Testis (tissue), 3 donors: Measurements from ENCODE around the gene ARAP2. TPM values are rescaled to one million over a fixed set of nuclear protein-coding genes. Genes with fewer than 3 reads are reported as not detected.

Experiments
- DNase-seq: peaks from one replicate; pipeline ENCODE4 v3.0.0-alpha.2; 2019
- H3K27ac ChIP-seq, 2 donors: fragments of 200-600 bp; sonication (generic); one replicate each; pipeline ENCODE4 v1.5.1; 2019
- H3K27me3 ChIP-seq: fragments of 200-600 bp; sonication (generic); one replicate; pipeline ENCODE4 v1.5.1; 2019
- H3K36me3 ChIP-seq: fragments of 200-600 bp; sonication (generic); one replicate; pipeline ENCODE4 v1.5.1; 2017; ENCODE audit warnings: low read depth; ENCODE audit errors: missing control alignments
- H3K4me1 ChIP-seq: fragments of 200-600 bp; sonication (generic); one replicate; pipeline ENCODE4 v1.5.1; 2019
- H3K4me3 ChIP-seq, 2 donors: fragments of 200-600 bp; sonication (generic); one replicate each; pipeline ENCODE4 v1.5.1; 2017 to 2019
- H3K9me3 ChIP-seq: fragments of 200-600 bp; sonication (generic); one replicate; pipeline ENCODE4 v1.5.1; 2017
- POLR2A ChIP-seq: fragments of 450-650 bp; IDR thresholded peaks from one replicate; pipeline ENCODE4 v1.6.1; 2017; ENCODE audit warnings: antibody characterized with exemption, mild to moderate bottlenecking, moderate library complexity
- WGBS, 2 donors: methylation state at CpG; one replicate each; pipeline ENCODE4 v1.1.5; 2018; 5-methylcytosine and 5-hydroxymethylcytosine counted together
- intact Hi-C: fragments of 100-400 bp; cut with DNase I; formaldehyde crosslinking; loops from one replicate; pipeline ENCODE4 v1.15.1; 2023; ENCODE audit warnings: low total_unique reads
- polyA plus RNA-seq: library from polyadenylated mRNA; stranded (reverse); fragments of 350-450 nt; fragmentation: Illumina TruSeq; extraction: RNeasy Lipid Tissue Mini Kit (QIAGEN cat#74804); gene quantifications from one replicate; pipeline ENCODE4 v1.2.3, GENCODE V29; 2014; ENCODE audit warnings: low read depth, low replicate concordance; ENCODE audit not compliant: insufficient read depth
- total RNA-seq, 2 donors: library from RNA; depleted of rRNA; stranded (reverse); fragments of >200 nt; gene quantifications; one replicate each; pipeline ENCODE4 v1.2.3, GENCODE V29; 2016
- TF ChIP-seq, protein P1 (sequence below), 3 experiments: fragments of 450-650 bp in 2 of 3; fragments of 200-600 bp in 1 of 3; sonication (generic) in 1 of 3; IDR thresholded peaks; one replicate each; pipeline ENCODE4 v1.5.1; 2016 to 2019; ENCODE audit warnings: antibody characterized with exemption in 3 of 3, mild to moderate bottlenecking in 2 of 3, moderate library complexity in 1 of 3

The ARAP2 gene
- total and polyA plus RNA-seq, 3 donors from 2014 or later: 10.9 to 91.0 (median 81.1) TPM

DNA sequence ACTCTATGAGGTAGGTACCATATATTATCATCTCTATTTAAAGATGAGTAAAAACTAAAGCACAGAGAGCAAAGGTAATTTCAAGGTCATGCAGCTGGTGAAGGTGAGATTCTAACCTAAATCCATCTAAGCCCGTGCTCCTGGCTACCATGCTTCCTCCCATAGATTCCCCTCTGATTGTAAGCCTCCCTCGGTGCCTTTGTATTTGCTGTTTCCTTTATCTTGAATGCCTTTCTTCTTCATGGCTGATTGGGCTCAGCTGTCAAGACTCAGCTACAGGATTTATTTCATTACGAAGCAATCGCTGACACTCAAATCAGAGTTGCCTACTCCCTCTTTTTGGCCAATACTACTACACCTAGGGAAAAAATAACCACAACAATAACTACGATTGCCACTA, 217.1 kb downstream of the ARAP2 start:
- no peak for TF ChIP-seq POLR2A
- TF ChIP-seq, protein P1, sequence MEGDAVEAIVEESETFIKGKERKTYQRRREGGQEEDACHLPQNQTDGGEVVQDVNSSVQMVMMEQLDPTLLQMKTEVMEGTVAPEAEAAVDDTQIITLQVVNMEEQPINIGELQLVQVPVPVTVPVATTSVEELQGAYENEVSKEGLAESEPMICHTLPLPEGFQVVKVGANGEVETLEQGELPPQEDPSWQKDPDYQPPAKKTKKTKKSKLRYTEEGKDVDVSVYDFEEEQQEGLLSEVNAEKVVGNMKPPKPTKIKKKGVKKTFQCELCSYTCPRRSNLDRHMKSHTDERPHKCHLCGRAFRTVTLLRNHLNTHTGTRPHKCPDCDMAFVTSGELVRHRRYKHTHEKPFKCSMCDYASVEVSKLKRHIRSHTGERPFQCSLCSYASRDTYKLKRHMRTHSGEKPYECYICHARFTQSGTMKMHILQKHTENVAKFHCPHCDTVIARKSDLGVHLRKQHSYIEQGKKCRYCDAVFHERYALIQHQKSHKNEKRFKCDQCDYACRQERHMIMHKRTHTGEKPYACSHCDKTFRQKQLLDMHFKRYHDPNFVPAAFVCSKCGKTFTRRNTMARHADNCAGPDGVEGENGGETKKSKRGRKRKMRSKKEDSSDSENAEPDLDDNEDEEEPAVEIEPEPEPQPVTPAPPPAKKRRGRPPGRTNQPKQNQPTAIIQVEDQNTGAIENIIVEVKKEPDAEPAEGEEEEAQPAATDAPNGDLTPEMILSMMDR (IDR thresholded peaks at IDR 0.05): no peak
- Histone ChIP-seq H3K27me3 (no peaks in the 10 kb centered on the region), H3K4me3 (no peak overlapping the region), H3K36me3 (no peaks in the 10 kb centered on the region), H3K4me1 (no peaks in the 10 kb centered on the region), H3K9me3 (no peaks in the 10 kb centered on the region), H3K27ac (no peak overlapping the region)
- intact Hi-C loops: no loop called here
- no peak for DNase-seq
- WGBS, 2 donors: 53 to 55% methylated on average over 5 of the region's 5 CpGs

DNA sequence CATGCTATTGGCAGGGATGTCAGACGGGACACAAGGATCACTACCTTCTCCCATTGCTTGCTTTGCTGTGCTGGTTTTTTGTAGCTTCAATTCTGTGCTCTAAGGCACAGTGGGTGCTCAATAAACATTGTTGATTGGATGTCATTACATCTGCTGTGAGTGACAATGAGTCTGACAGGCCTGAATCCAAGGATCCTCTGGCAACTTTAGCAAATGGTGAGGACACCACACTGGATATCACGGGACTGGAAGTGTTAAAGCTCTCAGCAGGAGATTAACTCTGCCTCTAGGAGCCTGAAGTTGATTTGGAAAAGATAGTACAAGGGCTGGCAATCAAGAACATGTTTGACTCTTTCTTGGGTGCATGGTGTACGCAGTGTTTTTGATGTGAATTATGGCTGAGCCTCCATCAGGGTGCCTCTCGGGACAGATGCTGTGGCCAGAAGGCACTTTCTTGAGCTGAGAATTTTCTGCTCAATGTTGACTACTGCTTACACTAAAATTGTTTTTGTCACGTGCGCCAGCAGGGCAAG, 217.9 kb downstream of the ARAP2 start:
- WGBS, 2 donors: 66 to 73% methylated on average over 6 of the region's 6 CpGs
- H3K9me3 ChIP-seq: no peaks in the 10 kb centered on the region
- no peaks in the 10 kb centered on the region for H3K4me1 ChIP-seq
- intact Hi-C loops: no loop called here
- H3K36me3 ChIP-seq: no peaks in the 10 kb centered on the region
- TF ChIP-seq, protein P1 (IDR thresholded peaks at IDR 0.05): no peak
- no peak for TF ChIP-seq POLR2A
- no peak overlapping the region for H3K4me3 ChIP-seq
- no peak for DNase-seq
- H3K27ac ChIP-seq: no peak overlapping the region
- no peaks in the 10 kb centered on the region for H3K27me3 ChIP-seq

DNA sequence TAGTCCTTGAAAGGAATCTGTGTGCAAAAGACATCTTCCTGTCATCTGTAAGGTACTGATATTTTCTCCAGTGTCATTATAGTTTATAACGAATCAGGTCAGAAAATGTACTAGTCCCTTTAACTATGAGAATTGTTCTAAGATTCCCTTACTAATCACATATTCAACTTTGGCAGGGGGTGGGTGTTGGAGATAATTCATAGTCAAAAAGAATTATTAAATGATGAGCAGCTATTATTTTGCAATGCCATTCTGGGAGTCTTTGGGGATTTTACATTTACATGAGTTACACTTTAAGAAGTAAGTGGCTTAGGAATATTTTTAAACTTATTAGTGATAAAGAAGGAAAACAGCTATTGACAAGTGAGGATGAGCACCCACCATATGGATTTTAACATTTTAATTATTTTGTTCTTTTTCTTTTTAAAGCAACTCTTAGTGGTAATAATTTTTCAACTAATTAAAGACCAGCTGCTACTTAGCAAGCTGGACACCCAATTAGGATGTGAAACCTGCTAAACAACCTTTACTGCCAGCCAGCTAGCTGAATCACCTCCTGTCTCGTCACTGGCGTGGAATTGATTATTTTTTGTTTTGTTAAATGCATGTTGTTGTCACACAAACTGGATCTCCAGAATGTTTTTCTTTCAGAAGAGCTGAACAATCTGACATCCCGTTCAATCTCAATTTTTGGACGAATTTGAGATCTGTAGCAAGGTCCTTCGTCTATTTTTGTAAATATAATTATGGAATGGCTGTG, 219.2 kb downstream of the ARAP2 start:
- 46 to 54% methylated on average over 6 of the region's 6 CpGs for WGBS, 2 donors
- intact Hi-C loops: no loop called here
- Histone ChIP-seq H3K27me3 (no peaks in the 10 kb centered on the region), H3K9me3 (no peaks in the 10 kb centered on the region), H3K4me3 (no peak overlapping the region), H3K36me3 (no peaks in the 10 kb centered on the region), H3K4me1 (no peaks in the 10 kb centered on the region), H3K27ac (no peak overlapping the region)
- DNase-seq: no peak
- TF ChIP-seq, protein P1 (IDR thresholded peaks at IDR 0.05): no peak
- TF ChIP-seq POLR2A: no peak

DNA sequence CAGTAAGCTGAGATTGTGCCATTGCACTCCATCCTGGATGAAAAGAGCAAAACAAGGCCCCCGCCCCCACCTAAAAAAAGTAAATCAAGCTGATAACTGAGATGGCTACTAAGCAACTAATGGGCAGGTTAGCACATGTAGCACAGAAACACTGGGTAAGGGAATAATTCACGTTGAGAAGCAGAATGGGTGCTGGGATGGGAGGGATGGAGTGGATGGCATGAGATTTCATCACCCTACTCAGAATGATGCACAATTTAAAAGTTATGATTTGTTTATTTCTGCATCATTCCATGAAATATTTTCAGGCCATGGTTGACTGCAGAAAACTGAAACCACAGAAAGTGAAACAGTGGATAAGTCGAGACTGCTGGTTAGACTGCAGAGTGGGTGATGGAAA, 224.0 kb downstream of the ARAP2 start:
- Histone ChIP-seq H3K36me3 (no peaks in the 10 kb centered on the region), H3K27me3 (no peaks in the 10 kb centered on the region), H3K9me3 (no peaks in the 10 kb centered on the region), H3K27ac (no peak overlapping the region), H3K4me3 (no peak overlapping the region), H3K4me1 (no peaks in the 10 kb centered on the region)
- 85 to 91% methylated on average over 3 of the region's 3 CpGs for WGBS, 2 donors
- intact Hi-C loops: no loop called here
- TF ChIP-seq POLR2A: no peak
- TF ChIP-seq, protein P1 (IDR thresholded peaks at IDR 0.05): no peak
- no peak for DNase-seq

Other genes starting within 250 kb of the ARAP2 start
- gene DTHD1, start 37.1 kb upstream of the ARAP2 start, total RNA-seq: 1 to 10 TPM; 1.0 to 4.3 TPM
- 5.8 TPM for gene DTHD1, start 37.1 kb upstream of the ARAP2 start, polyA plus RNA-seq